NCI-H510A (cell line): ENCODE results near the gene TRIM56.
"Not testable (repeated sequence)": the region's sequence is repeated elsewhere in the genome, so short reads cannot be mapped to it uniquely, and the experiment has no call there.

ENCODE experiments used
- DNase-seq: peaks from one replicate; lab custom pipeline; 2025; lab: John Stamatoyannopoulos, UW

Gene TRIM56

DNA sequence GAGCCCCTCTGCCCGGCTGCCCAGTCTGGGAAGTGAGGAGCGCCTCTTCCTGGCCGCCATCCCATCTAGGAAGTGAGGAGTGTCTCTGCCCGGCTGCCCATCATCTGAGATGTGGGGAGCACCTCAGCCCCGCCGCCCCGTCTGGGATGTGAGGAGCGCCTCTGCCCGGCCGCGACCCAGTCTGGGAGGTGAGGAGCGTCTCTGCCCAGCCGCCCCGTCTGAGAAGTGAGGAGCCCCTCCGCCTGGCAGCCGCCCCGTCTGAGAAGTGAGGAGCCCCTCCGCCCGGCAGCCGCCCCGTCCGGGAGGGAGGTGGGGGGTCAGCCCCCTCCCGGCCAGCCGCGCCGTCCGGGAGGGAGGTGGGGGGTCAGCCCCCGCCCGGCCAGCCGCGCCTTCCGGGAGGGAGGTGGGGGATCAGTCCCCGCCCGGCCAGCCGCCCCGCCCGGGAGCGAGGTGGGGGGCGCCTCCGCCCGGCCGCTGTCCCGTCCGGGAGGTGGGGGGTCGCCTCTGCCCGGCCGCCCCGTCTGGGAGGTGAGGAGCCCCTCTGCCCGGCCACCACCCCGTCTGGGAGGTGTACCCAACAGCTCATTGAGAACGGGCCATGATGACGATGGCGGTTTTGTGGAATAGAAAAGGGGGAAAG lies 7.1 kb downstream of the TRIM56 start:
- DNase-seq: not testable (repeated sequence)

- no peak for DNase-seq
These were observed 8.6 kb downstream of the TRIM56 start for GRCh38 chr7:101093906-101094305.

GRCh38 chr7:101094376-101094775 lies 9.1 kb downstream of the TRIM56 start:
- DNase-seq: no peak

GRCh38 chr7:101094791-101095375 lies 9.6 kb downstream of the TRIM56 start:
- DNase-seq: no peak

GRCh38 chr7:101096331-101096956 lies 11.2 kb downstream of the TRIM56 start:
- no peak for DNase-seq

DNA sequence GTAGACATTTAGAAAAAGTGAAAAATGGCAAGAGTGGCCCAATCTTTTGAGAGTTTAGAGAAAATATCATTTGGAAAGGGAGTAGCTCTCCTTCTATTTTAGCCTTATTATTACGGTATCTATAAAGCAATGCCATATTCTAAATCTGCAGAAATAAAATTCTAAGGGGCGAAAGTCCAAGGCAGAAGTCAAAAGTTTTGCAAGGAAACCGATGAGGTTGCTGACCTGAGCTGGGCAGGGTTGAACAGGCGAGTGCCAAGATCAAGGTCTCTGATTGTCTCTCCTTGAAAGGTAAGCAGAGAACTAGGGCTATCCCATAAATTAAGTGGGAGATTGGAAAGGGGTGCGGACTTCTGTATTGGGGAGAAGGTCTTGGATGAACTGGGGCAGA lies 11.7 kb downstream of the TRIM56 start:
- no peak for DNase-seq

DNA sequence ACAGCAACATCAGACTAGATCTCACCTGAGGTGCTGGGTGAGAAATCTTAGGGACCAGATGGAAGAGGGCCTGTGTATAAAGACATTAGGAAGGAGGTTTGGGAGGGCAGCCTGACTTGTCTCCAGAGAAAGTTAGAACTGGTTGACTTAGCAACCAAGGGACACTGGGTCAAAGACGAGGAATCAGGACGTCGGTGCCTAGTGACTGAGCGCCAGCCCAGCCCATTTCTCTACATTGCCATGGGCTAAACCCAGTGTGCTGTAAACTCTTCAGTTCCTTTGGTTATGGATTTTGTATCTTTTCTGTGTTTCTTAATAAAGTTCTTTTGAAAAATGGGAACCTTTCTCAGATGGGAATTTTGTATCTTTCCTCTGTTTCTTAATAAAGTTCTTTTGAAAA lies 12.3 kb downstream of the TRIM56 start:
- no peak for DNase-seq

DNA sequence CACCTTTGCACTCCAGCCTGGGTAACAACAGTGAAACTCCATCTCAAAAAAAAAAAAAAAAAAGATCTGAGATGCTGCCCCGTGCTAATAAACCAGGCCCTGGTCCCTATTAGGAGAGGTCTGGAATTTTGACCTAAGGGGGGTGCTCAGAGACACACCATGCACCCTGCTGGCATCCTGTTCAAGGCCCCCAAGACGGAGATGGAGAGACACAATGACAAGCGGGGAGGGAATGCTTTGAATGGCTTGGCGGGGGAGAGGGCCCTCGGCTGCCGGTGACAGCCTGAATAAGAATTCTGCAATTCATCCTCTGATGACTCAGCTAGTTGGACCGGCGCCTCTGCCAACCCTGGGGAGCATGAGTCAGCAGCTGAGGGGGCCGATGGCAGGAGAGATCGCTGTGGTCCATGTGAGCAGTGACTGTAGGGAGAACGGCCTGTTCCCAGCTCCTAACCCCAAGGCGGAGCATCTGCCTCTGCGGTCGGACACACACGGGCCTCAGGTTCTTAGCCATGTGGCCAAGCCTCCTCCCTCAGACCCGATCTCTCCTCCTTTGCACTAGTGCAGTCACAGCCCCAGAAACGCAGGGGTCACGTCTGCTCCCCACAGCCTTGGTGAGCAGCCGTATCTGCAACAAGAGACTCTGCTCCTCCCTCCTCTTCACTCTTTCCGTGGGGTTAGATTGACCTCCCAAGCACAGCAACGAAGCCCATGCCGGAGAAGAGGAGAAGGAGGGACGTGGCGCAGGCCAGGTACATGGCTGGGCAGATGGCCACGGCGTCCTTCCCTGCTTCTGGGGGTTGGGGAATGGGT lies 14.9 kb downstream of the TRIM56 start:
- DNase-seq: no peak

DNA sequence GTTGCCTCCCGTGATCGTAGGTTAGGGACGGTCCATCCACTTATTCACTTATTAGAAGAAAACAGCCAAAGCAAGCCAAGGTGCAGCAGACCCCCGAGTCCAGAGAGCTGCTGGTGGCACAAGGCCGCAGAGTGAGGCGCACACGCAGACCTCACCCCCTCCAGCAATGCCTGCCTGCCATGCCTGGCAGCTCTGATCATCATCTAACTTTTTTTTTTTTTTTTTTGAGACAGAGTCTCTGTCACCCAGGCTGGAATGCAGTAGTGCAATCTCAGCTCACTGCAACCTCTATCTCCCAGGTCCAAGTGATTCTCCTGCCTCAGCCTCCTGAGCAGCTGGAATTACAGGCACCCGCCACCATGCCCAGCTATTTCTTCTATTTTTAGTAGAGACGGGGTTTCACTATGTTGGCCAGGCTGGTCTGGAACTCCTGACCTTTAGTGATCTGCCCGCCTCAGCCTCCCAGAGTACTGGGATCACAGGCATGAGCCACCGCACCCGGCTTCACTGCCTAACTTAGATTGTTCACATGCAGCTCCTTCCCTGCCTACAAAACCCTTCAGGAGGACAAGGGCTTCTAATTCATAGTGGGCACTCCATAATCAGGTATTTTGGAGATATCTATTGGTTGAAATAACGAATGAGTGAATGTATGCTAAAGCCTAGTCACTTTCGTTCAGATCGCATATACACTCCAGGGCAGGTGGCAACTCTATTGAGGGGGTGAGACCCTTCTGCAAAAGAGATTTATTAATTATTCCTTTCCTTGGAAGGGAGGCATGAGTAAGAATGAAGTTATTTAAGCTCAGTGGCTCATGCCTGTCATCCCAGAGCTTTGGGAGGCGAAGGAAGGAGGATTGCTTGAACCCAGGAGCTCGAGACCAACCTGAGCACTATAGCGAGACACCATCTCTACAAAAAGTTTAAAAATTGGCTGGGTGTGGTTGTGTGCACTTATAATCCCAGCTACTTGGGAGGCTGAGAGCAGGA lies 15.9 kb downstream of the TRIM56 start:
- DNase-seq: no peak

GRCh38 chr7:101102026-101102425 lies 16.7 kb downstream of the TRIM56 start:
- no peak for DNase-seq

GRCh38 chr7:101103701-101104100 lies 18.4 kb downstream of the TRIM56 start:
- not testable (repeated sequence) for DNase-seq

GRCh38 chr7:101104193-101104713 lies 19.0 kb downstream of the TRIM56 start:
- no peak for DNase-seq

- DNase-seq: no peak
These were observed 19.5 kb downstream of the TRIM56 start for GRCh38 chr7:101104799-101105198.

- DNase-seq: not testable (repeated sequence)
These were observed 20.0 kb downstream of the TRIM56 start for GRCh38 chr7:101105248-101105647.

DNA sequence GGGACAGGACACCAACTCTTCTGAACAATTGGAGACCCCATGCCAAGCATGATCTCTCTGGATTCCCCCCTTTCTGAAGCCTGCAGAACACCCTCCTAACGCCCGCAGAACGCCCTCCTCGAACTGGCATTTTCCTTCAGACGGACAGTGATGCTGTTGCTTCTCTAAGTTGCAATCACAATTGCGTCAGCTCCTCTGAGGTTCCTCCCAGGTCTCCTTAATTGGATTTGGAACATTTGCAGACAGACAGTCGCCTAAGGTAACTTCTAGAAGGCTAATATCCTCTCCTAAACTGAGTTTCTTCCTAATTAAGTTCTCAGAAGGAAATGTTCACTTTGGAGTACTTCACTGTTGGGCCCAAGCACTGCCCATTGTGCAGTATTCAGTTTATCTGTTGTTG lies 21.1 kb downstream of the TRIM56 start:
- DNase-seq: no peak

DNA sequence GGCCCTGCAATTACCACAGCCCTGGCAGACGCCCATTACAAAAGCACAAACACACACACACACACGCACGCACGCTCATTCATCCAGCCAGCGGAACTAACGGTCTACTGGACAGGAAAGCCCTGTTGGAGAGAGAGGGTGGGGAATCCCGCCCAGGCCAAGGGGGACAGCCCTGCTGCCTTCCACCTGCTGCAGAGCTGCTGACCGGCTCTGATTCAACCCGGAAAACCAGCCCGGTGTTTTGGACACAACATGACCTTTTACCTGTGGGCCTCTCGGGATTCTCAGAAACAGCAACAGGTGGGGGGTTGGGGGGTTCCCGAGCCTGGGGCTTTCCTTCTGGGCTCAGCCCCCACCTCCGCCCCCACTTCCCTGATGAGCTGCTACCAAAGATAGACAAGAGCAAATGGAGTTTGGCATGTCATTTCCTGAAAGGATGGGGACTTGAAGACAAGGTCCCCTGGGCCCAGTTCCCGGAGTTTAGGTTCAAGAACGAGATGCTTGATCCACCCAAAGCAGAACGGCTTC lies 23.1 kb downstream of the TRIM56 start:
- DNase-seq: no peak

GRCh38 chr7:101108961-101109360 lies 23.7 kb downstream of the TRIM56 start:
- no peak for DNase-seq

GRCh38 chr7:101109368-101109767 lies 24.1 kb downstream of the TRIM56 start:
- DNase-seq: no peak

- no peak for DNase-seq
These were observed 26.0 kb downstream of the TRIM56 start for GRCh38 chr7:101111261-101111660.

DNA sequence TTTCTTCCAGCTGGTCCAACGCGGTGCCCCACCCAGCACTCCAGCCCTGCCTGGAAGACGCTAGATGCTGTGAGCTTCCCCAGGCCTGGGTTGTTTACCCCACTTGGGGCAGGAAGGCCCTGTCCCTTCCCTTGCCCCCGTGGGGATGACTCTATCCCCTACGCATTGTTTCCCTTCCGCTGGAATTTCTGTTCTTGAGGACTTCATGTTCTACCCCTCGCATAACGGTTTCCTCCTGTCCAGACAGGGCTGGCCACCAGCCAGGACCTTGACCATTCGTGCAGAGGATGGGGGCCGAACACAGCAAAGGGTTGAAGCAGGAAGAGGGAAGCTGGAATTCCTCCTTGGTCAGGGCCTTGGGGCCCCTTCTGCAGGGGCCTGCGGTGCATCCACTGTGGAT lies 27.0 kb downstream of the TRIM56 start:
- no peak for DNase-seq

DNA sequence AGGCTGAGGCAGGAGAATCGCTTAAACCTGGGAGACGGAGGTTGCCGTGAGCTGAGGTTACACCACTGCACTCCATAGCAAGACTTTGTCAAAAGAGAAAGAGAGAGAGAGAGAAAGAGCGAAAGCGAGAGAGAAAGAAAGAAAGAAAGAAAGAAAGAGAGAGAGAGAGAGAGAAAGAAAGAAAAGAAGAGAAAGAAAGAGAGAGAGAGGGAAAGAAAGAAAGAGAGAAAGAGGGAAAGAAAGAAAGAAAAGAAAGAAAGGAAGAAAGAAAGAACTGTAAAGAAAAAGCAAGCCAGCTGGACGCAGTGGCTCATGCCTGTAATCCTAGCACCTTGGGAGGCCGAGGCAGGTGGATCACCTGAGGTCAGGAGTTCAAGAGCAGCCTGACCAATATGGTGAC lies 27.9 kb downstream of the TRIM56 start:
- DNase-seq: not testable (repeated sequence)
